IMR-90 (cell line): Measurements from ENCODE around the gene PDE6B.

Experiments used
- MAZ ChIP-seq: IDR thresholded peaks from 2 replicates; pipeline ENCODE4 v1.6.1; 2012; ENCODE audit warnings: low read depth, mild to moderate bottlenecking, low read length, improper control_type of control experiment, moderate library complexity, borderline replicate concordance
- POLR2A ChIP-seq: IDR thresholded peaks from 2 replicates; pipeline ENCODE4 v1.6.1; 2012; ENCODE audit warnings: mild to moderate bottlenecking, low read depth, low read length
- RCOR1 ChIP-seq: IDR thresholded peaks from 2 replicates; pipeline ENCODE4 v1.6.1; 2012; ENCODE audit warnings: mild to moderate bottlenecking, low read length, improper control_type of control experiment; ENCODE audit not compliant: insufficient replicate concordance
- TF ChIP-seq, protein P1 (sequence below): conservative IDR thresholded peaks from 2 replicates; pipeline ENCODE4 v1.5.1; 2012; ENCODE audit warnings: mild to moderate bottlenecking, low read depth, low read length, improper control_type of control experiment

DNA sequence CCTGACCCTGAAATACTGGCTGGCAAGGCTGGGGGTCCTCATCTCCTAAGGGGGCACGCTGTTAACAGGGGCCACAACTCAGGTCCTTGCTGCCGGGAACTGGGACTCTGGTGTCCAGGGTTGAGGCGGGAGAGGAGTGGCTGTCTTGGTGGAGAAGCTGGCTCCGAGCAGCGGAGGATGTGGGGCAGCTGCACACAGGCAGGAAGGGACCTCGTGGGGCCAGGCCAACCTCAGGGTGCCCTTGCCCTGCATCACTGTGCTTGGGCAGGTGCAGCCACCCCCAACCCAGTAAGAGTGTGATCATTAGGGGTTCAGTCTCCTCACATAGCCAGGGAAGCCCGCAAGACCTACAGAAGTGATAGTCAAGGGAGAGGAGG, 12.6 kb upstream of the PDE6B start:
- TF ChIP-seq, protein P1, sequence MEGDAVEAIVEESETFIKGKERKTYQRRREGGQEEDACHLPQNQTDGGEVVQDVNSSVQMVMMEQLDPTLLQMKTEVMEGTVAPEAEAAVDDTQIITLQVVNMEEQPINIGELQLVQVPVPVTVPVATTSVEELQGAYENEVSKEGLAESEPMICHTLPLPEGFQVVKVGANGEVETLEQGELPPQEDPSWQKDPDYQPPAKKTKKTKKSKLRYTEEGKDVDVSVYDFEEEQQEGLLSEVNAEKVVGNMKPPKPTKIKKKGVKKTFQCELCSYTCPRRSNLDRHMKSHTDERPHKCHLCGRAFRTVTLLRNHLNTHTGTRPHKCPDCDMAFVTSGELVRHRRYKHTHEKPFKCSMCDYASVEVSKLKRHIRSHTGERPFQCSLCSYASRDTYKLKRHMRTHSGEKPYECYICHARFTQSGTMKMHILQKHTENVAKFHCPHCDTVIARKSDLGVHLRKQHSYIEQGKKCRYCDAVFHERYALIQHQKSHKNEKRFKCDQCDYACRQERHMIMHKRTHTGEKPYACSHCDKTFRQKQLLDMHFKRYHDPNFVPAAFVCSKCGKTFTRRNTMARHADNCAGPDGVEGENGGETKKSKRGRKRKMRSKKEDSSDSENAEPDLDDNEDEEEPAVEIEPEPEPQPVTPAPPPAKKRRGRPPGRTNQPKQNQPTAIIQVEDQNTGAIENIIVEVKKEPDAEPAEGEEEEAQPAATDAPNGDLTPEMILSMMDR, result no peak
- TF ChIP-seq RCOR1 (no peak), POLR2A (no peak), MAZ (no peak)
